Fibroblast of skin of right quadriceps (primary cell): ENCODE measurements around the gene ATP8A1.
A peak's percentile ranks its signal among the peaks of the same experiment; 100 is the strongest.
"Not testable (repeated sequence)": the region's sequence is repeated elsewhere in the genome, so short reads cannot be mapped to it uniquely, and the experiment has no call there.

ENCODE experiments used
- DNase-seq: peaks from one replicate; pipeline ENCODE4 v3.0.0-alpha.2; 2013

Gene ATP8A1

GRCh38 chr4:42461216-42461615 lies 195.7 kb downstream of the ATP8A1 start:
- DNase-seq = not testable (repeated sequence)

GRCh38 chr4:42460043-42460442 lies 196.9 kb downstream of the ATP8A1 start:
- DNase-seq = no peak

- DNase-seq = no peak
These were observed 198.2 kb downstream of the ATP8A1 start for GRCh38 chr4:42458657-42459056.

GRCh38 chr4:42454755-42455420 lies 202.0 kb downstream of the ATP8A1 start:
- DNase-seq = no peak

- no peak for DNase-seq
These were observed 203.3 kb downstream of the ATP8A1 start for GRCh38 chr4:42453612-42454011.

- DNase-seq = no peak
These were observed 204.1 kb downstream of the ATP8A1 start for GRCh38 chr4:42452823-42453222.

- DNase-seq = no peak
These were observed 210.1 kb downstream of the ATP8A1 start for GRCh38 chr4:42446823-42447222.

GRCh38 chr4:42445038-42445437 lies 211.9 kb downstream of the ATP8A1 start:
- DNase-seq = no peak

- no peak for DNase-seq
These were observed 214.3 kb downstream of the ATP8A1 start for GRCh38 chr4:42442601-42443000.

GRCh38 chr4:42440083-42440482 lies 216.8 kb downstream of the ATP8A1 start:
- DNase-seq = no peak

- no peak for DNase-seq
These were observed 219.9 kb downstream of the ATP8A1 start for GRCh38 chr4:42436928-42437565.

- DNase-seq = no peak
These were observed 228.9 kb downstream of the ATP8A1 start for GRCh38 chr4:42428036-42428435.

- DNase-seq = no peak
These were observed 231.5 kb downstream of the ATP8A1 start for GRCh38 chr4:42425146-42426065.

- peak; percentile 60 for DNase-seq
These were observed 236.8 kb downstream of the ATP8A1 start for GRCh38 chr4:42420140-42420539.

- peak; percentile 79 for DNase-seq
These were observed 239.4 kb downstream of the ATP8A1 start for GRCh38 chr4:42417550-42417949.

- no peak for DNase-seq
These were observed 240.9 kb downstream of the ATP8A1 start for GRCh38 chr4:42416017-42416416.

- DNase-seq = peak; percentile 56
These were observed 241.6 kb downstream of the ATP8A1 start for GRCh38 chr4:42415281-42415680.

GRCh38 chr4:42412251-42412650 lies 244.7 kb downstream of the ATP8A1 start:
- DNase-seq = peak; percentile 88

- no peak for DNase-seq
These were observed 245.1 kb downstream of the ATP8A1 start for GRCh38 chr4:42411803-42412202.

GRCh38 chr4:42410446-42410845 lies 246.5 kb downstream of the ATP8A1 start:
- no peak for DNase-seq

- DNase-seq = no peak
These were observed 252.9 kb downstream of the ATP8A1 start for GRCh38 chr4:42404001-42404400.

- no peak for DNase-seq
These were observed 255.7 kb downstream of the ATP8A1 start for GRCh38 chr4:42401171-42401570.

GRCh38 chr4:42399393-42399792 lies 257.5 kb downstream of the ATP8A1 start:
- DNase-seq = no peak

- no peak for DNase-seq
These were observed 258.0 kb downstream of the ATP8A1 start for GRCh38 chr4:42398871-42399331.
